Heart right ventricle (tissue), 16 donors: ENCODE measurements around the gene KDM5A. TPM values are rescaled to one million over a fixed set of nuclear protein-coding genes. Genes with fewer than 3 reads are reported as not detected.
"Not testable (repeated sequence)": the region's sequence is repeated elsewhere in the genome, so short reads cannot be mapped to it uniquely, and the experiment has no call there.

ENCODE experiments used
- ATAC-seq, 8 donors: fragments of 200-7000 bp; cut with Tn5 transposase; one replicate each; pipeline ENCODE4 v1.9.1; 2020; ENCODE audit warnings: mild to moderate bottlenecking in 8 of 8, moderate library complexity in 8 of 8, moderate number of reproducible peaks in 1 of 8
- DNase-seq, 2 donors: peaks; one replicate each; pipeline ENCODE4 v3.0.0-alpha.2; 2020
- H3K27ac ChIP-seq, 10 donors: fragments of 200-600 bp; sonication (generic) in 2 of 10; one replicate each; pipeline versions ENCODE4 v1.5.0 to v1.8.0; 2020 to 2022; ENCODE audit warnings: mild to moderate bottlenecking in 3 of 10
- H3K27me3 ChIP-seq, 7 donors: fragments of 200-600 bp; one replicate each; pipeline ENCODE4 v1.8.0; 2021 to 2022; ENCODE audit warnings: mild to moderate bottlenecking in 2 of 7
- H3K36me3 ChIP-seq, 9 donors: fragments of 200-600 bp; sonication (generic) in 1 of 9; one replicate each; pipeline versions ENCODE4 v1.5.0 to v1.8.0; 2020 to 2022; ENCODE audit warnings: mild to moderate bottlenecking in 2 of 9
- H3K4me1 ChIP-seq, 9 donors: fragments of 200-600 bp; sonication (generic) in 1 of 9; one replicate each; pipeline versions ENCODE4 v1.5.0 to v1.8.0; 2020 to 2022; ENCODE audit warnings: mild to moderate bottlenecking in 4 of 9
- H3K4me3 ChIP-seq, 10 donors: fragments of 200-600 bp; sonication (generic) in 2 of 10; one replicate each; pipeline versions ENCODE4 v1.5.0 to v1.8.0; 2020 to 2022; ENCODE audit warnings: mild to moderate bottlenecking in 7 of 10, moderate library complexity in 2 of 10
- H3K9me3 ChIP-seq, 11 donors: fragments of 200-600 bp in 10 of 11; sonication (generic) in 2 of 11; one replicate each; pipeline versions ENCODE4 v1.5.0 to v1.8.0; 2013 to 2022; ENCODE audit warnings: mild to moderate bottlenecking in 2 of 11, control low read depth in 1 of 11, moderate library complexity in 1 of 11
- CTCF ChIP-seq, 9 donors: fragments of 200-600 bp; sonication (generic) in 2 of 9; IDR thresholded peaks; one replicate each; pipeline versions ENCODE4 v1.5.0 to v1.8.0; 2021 to 2022; ENCODE audit warnings: antibody characterized with exemption in 9 of 9, mild to moderate bottlenecking in 5 of 9, moderate library complexity in 1 of 9
- WGBS, 2 donors: extraction: QIAGEN DNeasy Blood & Tissue Kit; methylation state at CpG; one replicate each; pipeline ENCODE4 v1.1.7; 2013; ENCODE audit warnings: inconsistent platforms in 1 of 2; 5-methylcytosine and 5-hydroxymethylcytosine counted together
- intact Hi-C, 10 donors: fragments of 100-400 bp; cut with DNase I; formaldehyde crosslinking; loops; one replicate each; pipeline versions ENCODE4 v1.11.1 to v1.14.2; 2022
- long read RNA-seq, 3 donors: library from polyadenylated mRNA; unstranded; transcript quantifications; one replicate each; pipeline ENCODE4 v2.0.0, GENCODE V29; 2020 to 2021
- polyA plus RNA-seq, 2 donors: library from polyadenylated mRNA; stranded (reverse); fragments of 200-250 nt; gene quantifications; one replicate each; pipeline ENCODE4 v1.2.3, GENCODE V29; 2013
- total RNA-seq, 10 donors: library from RNA; stranded (reverse); fragmentation: NEBNext Ultra II Directional in 3 of 10; extraction: Animal tissue kit (Norgen Biotek cat#: 25700) in 3 of 10; gene quantifications; one replicate each; pipeline versions ENCODE4 v1.2.1 to v1.2.4, GENCODE V29; 2021 to 2023
- donor health status: Arrhythmogenic right ventricular cardiomyopathy.
- donor health status: ischemic (EF 13 %, LVEDD 7.1; RV severe dilation, severe dysfunction).
- donor health status: healthy with polysubstance abuse.
- donor health status: DM: no; HTN: yes; CAD: no.
- donor health status: DM: no; HTN: no; CAD: no.
- donor health status: ischemic (EF 25% LVEDD 6.9; RV normal size, moderate dysfunction).
- donor health status: ischemic (EF 25% LVEDD 5.7; RV mildly dilated, moderate dysfunction).
- donor health status: healthy.
- donor health status: DM: yes; HTN: yes; CAD: no.
- donor health status: Ischemic cardiomyopathy.
- donor health status: ischemic (EF 35%, LVEDD 5.7; RV mildly dilated, moderate dysfunction).
- donor health status: nonischemic (EF 11% LVEDD 7.7; RV severe dilation, severe dysfunction).
- donor health status: DM: yes; HTN: yes; CAD: no.
- donor health status: PGD.
- donor health status: ischemic (EF 29% LVEDD 5.4; RV normal size, mild dysfunction).
- donor health status: nonischemic (EF 23%, LVEDD 6.1; RV moderate dilation, normal function).

Gene KDM5A
- 10 to 100 TPM; 28.6 to 46.0 (median 34.8) TPM for total RNA-seq
- polyA plus RNA-seq: 1 to 10 TPM; 3.0 to 8.2 TPM
- long read RNA-seq, donor 1, transcript KDM5A-203 (2 exons, 401 nt): major isoform, 13 of 51 reads
- long read RNA-seq, donor 1, partial matches to known transcripts: 32 of 51 reads
- long read RNA-seq, donor 1, other reads (novel, unspliced or antisense): 6 of 51 reads
- long read RNA-seq, donor 2, transcript KDM5A-203 (2 exons, 401 nt): major isoform, 13 of 58 reads
- long read RNA-seq, donor 2, partial matches to known transcripts: 38 of 58 reads
- long read RNA-seq, donor 2, other reads (novel, unspliced or antisense): 7 of 58 reads
- long read RNA-seq, donor 3, partial matches to known transcripts: 66 of 80 reads
- long read RNA-seq, donor 3, other reads (novel, unspliced or antisense): 14 of 80 reads

- Histone ChIP-seq H3K9me3 (no peaks in the 10 kb centered on the region), H3K36me3 (peaks cover 0 to 21% (median 2%) of the 10 kb centered on the region in 9 donors), H3K27me3 (no peaks in the 10 kb centered on the region), H3K4me1 (peaks cover 0 to 44% (median 36%) of the 10 kb centered on the region in 9 donors), H3K27ac (peak within 1 kb of the TSS; percentile 82 to 96 (median 92)), H3K4me3 (peak within 1 kb of the TSS; percentile 56 to 96 (median 86))
- 1% methylated on average over 53 of the region's 53 CpGs for WGBS, 2 donors
- ATAC-seq (peak; percentile 98 to 100 (median 99)), DNase-seq (peak; percentile 87 to 93)
- peak in 3 of 9 donors; percentile 5 to 22 (median 8) for TF ChIP-seq CTCF (IDR thresholded peaks at IDR 0.05)
- intact Hi-C loops: loop anchor here in 1 of 10 donors (1.0 kb wide), 1 partner anchor 12 kb away; the partner anchor contains the start of gene CCDC77
Measured at GRCh38 chr12:389142-390096, at the start of gene KDM5A. Gene KDM5A (minus strand): TSS chr12:389320. CDS start chr12:389091, 229 bp downstream.

GRCh38 chr12:435737-436136, 46.6 kb upstream of the KDM5A start:
- H3K9me3 ChIP-seq, intact Hi-C loops, H3K27me3 ChIP-seq, ATAC-seq, H3K27ac ChIP-seq, H3K4me3 ChIP-seq, H3K4me1 ChIP-seq, DNase-seq: not testable (repeated sequence)
- 93 to 100% methylated on average over 2 of the region's 2 CpGs for WGBS, 2 donors
- H3K36me3 ChIP-seq: peaks cover 0 to 82% (median 8%) of the 10 kb centered on the region in 9 donors

- Histone ChIP-seq H3K4me1 (no peaks in the 10 kb centered on the region), H3K36me3 (peaks cover 0 to 47% (median 0%) of the 10 kb centered on the region in 9 donors), H3K27me3 (no peaks in the 10 kb centered on the region), H3K4me3 (no peak overlapping the region), H3K9me3 (no peaks in the 10 kb centered on the region), H3K27ac (no peak overlapping the region)
- intact Hi-C loops: no loop called here
- WGBS, 2 donors: 95 to 97% methylated on average over 3 of the region's 3 CpGs
- TF ChIP-seq CTCF (IDR thresholded peaks at IDR 0.05): no peak
- no peak for ATAC-seq
- no peak for DNase-seq
Measured at GRCh38 chr12:422526-422925, 33.4 kb upstream of the KDM5A start.

DNA sequence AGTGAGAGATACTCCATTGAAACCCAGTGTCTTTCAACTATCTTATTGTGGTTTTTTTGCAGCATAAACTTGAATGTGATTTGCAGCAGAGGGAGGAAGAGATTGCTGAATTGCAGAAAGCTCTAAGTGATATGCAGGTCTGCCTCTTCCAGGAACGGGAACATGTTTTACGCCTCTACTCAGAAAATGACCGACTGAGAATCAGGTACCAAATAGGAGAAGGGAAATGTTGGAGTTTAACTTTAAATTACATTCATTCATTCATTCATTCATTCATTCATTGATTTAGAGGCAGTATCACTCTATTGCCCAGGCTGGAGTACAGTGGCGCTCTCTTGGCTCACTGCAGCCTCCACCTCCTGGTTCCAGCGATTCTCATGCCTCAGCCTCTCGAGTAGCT, 29.3 kb upstream of the KDM5A start:
- intact Hi-C loops: no loop called here
- H3K4me1 ChIP-seq: no peaks in the 10 kb centered on the region
- DNase-seq (no peak), ATAC-seq (no peak)
- H3K27me3 ChIP-seq: no peaks in the 10 kb centered on the region
- H3K9me3 ChIP-seq: no peaks in the 10 kb centered on the region
- no peak overlapping the region for H3K4me3 ChIP-seq
- no peak for TF ChIP-seq CTCF (IDR thresholded peaks at IDR 0.05)
- peaks cover 0 to 60% (median under 1%) of the 10 kb centered on the region in 9 donors for H3K36me3 ChIP-seq
- 96 to 98% methylated on average over 6 of the region's 6 CpGs for WGBS, 2 donors
- no peak overlapping the region for H3K27ac ChIP-seq
